ENCODE results near the gene RRAS.

Gene RRAS

GRCh38 chr19:49641688-49642491 lies 1.9 kb upstream of the RRAS start, which contains the start of gene SCAF1:
Gene SCAF1 (plus strand): TSS chr19:49642209. CDS start chr19:49645027, 2,818 bp downstream.
- peak within 1 kb of the TSS; percentile 91 to 93 for H3K4me3 ChIP-seq (ENCODE audit: low read depth in 1 of 2, low read length in 1 of 2)
- no peaks in the 10 kb centered on the region for H3K9me3 ChIP-seq
- H3K4me1 ChIP-seq (ENCODE audit: control insufficient read depth in 1 of 2, insufficient read depth in 1 of 2, low read depth in 1 of 2, low read length in 1 of 2) = peaks cover 41 to 42% of the 10 kb centered on the region in 2 experiments
- TF ChIP-seq CTCF (IDR thresholded peaks at IDR 0.05) = peak; percentile 40
- H3K27me3 ChIP-seq = peaks cover 29% of the 10 kb centered on the region
- H3K27ac ChIP-seq = peak within 1 kb of the TSS; percentile 96
- peaks cover 21% of the 10 kb centered on the region for H3K36me3 ChIP-seq

GRCh38 chr19:49639401-49640112 lies 386 bp downstream of the RRAS start:
- peak overlapping the region; percentile 91 to 93 for H3K4me3 ChIP-seq (ENCODE audit: low read depth in 1 of 2, low read length in 1 of 2)
- peak overlapping the region; percentile 96 for H3K27ac ChIP-seq
- peaks cover 41 to 42% of the 10 kb centered on the region in 2 experiments for H3K4me1 ChIP-seq (ENCODE audit: control insufficient read depth in 1 of 2, insufficient read depth in 1 of 2, low read depth in 1 of 2, low read length in 1 of 2)
- no peak for TF ChIP-seq CTCF (IDR thresholded peaks at IDR 0.05)
- H3K9me3 ChIP-seq = no peaks in the 10 kb centered on the region
- H3K36me3 ChIP-seq = no peaks in the 10 kb centered on the region
- peaks cover 46% of the 10 kb centered on the region for H3K27me3 ChIP-seq

- Histone ChIP-seq H3K9me3 (no peaks in the 10 kb centered on the region), H3K4me3 (ENCODE audit: low read depth in 1 of 2, low read length in 1 of 2) (no peak overlapping the region), H3K4me1 (ENCODE audit: control insufficient read depth in 1 of 2, insufficient read depth in 1 of 2, low read depth in 1 of 2, low read length in 1 of 2) (peaks cover 35 to 42% of the 10 kb centered on the region in 2 experiments), H3K36me3 (no peaks in the 10 kb centered on the region), H3K27me3 (peaks cover 46% of the 10 kb centered on the region), H3K27ac (no peak overlapping the region)
- no peak for TF ChIP-seq CTCF (IDR thresholded peaks at IDR 0.05)
Observed at GRCh38 chr19:49637821-49638738, 1.9 kb downstream of the RRAS start.

- no peak for TF ChIP-seq CTCF (IDR thresholded peaks at IDR 0.05)
- Histone ChIP-seq H3K4me1 (ENCODE audit: control insufficient read depth in 1 of 2, insufficient read depth in 1 of 2, low read depth in 1 of 2, low read length in 1 of 2) (peaks cover 24 to 30% of the 10 kb centered on the region in 2 experiments), H3K27ac (no peak overlapping the region), H3K9me3 (no peaks in the 10 kb centered on the region), H3K4me3 (ENCODE audit: low read depth in 1 of 2, low read length in 1 of 2) (no peak overlapping the region), H3K36me3 (no peaks in the 10 kb centered on the region), H3K27me3 (peaks cover 46% of the 10 kb centered on the region)
Observed at GRCh38 chr19:49636233-49636932, 3.6 kb downstream of the RRAS start.

Data from neutrophil (primary cell).